ENCODE results near the gene CDH26.

CDH26 gene

DNA sequence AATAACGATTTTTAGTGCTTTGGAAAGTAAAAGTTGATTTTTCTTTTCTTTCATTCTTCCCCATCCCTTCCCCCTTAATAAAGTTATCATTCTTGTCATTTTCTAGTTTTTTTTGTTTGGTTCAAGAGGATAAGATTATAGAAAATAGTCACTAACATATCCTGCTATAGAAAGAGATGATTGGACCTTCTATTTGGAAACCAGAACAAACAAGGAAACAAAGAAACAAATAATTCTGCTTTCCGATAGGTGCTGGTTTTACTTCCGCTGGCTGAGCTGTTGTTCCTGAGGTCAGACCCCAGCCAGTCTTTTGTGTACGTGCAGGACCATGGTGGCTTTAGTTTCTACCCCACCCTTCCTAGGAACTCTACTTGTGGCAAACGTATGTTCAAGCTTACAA lies at the start of gene CDH26:
TSS of gene CDH26 (plus strand) at position 301 of the 400 bp plus-strand sequence. CDS start 304 bp downstream, outside the sequence.
- POLR2A ChIA-PET: no interaction called here
- TF ChIP-seq, protein P1, sequence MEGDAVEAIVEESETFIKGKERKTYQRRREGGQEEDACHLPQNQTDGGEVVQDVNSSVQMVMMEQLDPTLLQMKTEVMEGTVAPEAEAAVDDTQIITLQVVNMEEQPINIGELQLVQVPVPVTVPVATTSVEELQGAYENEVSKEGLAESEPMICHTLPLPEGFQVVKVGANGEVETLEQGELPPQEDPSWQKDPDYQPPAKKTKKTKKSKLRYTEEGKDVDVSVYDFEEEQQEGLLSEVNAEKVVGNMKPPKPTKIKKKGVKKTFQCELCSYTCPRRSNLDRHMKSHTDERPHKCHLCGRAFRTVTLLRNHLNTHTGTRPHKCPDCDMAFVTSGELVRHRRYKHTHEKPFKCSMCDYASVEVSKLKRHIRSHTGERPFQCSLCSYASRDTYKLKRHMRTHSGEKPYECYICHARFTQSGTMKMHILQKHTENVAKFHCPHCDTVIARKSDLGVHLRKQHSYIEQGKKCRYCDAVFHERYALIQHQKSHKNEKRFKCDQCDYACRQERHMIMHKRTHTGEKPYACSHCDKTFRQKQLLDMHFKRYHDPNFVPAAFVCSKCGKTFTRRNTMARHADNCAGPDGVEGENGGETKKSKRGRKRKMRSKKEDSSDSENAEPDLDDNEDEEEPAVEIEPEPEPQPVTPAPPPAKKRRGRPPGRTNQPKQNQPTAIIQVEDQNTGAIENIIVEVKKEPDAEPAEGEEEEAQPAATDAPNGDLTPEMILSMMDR (IDR thresholded peaks at IDR 0.05; ENCODE audit: control extremely low read depth, extremely low read depth, low read depth, missing control alignments): no peak
- CTCF ChIA-PET: interaction anchor here (1.1 to 4.0 kb wide), 2 partner anchors 8 to 10 kb away, joined by 4 to 12 read pairs; no protein-coding TSS in a partner anchor
- DNase-seq (ENCODE audit: extremely low spot score): no peak

DNA sequence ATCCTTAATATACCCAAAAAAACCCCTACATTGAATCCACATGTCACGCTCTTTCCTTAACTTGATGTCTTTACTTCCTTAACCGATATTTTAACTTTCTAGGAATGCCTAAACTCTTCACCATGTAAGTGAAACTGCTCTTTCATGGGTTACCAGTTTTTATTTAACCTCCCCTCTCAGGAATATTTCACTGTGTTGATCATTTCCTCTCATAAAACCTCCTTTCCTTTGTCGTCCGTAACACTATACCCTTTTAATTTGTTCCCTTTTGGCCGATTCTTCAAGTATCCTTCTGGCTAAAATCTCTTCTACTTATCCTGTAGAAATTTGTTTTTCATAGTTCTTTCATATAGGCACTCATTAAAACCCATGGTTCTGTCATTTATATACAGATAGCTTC lies 49.4 kb upstream of the CDH26 start:
- DNase-seq (ENCODE audit: extremely low spot score): no peak
- TF ChIP-seq, protein P1 (IDR thresholded peaks at IDR 0.05; ENCODE audit: control extremely low read depth, extremely low read depth, low read depth, missing control alignments): no peak
- POLR2A ChIA-PET: no interaction called here
- CTCF ChIA-PET: interaction anchor here (1.0 kb wide), 1 partner anchor 13 kb away, joined by 3 read pairs; no protein-coding TSS in a partner anchor

DNA sequence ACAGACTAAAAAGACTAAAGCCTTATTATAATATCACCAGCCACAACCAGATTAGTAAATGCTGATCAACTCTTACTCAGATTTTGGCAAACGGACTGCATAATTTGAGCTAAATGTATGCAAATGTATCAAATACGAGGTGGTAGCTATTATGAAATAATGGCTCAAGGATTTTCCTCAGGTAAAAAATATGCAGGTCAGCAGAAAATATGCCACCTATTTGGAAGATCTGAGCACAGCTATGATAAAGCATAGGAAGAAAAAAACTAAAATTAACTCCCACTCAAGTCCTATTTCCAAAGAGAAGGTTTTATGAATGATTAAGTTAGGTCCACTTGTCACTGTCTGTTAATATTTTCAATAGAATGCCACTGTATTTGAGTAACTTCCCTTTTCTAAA lies 47.2 kb upstream of the CDH26 start:
- TF ChIP-seq, protein P1 (IDR thresholded peaks at IDR 0.05; ENCODE audit: control extremely low read depth, extremely low read depth, low read depth, missing control alignments): no peak
- CTCF ChIA-PET: interaction anchor here (1.1 to 1.9 kb wide), 3 partner anchors 10 to 75 kb away, joined by 3 to 9 read pairs (median 4); partner anchors contain the start of gene SYCP2
- no peak for DNase-seq (ENCODE audit: extremely low spot score)
- POLR2A ChIA-PET: no interaction called here

DNA sequence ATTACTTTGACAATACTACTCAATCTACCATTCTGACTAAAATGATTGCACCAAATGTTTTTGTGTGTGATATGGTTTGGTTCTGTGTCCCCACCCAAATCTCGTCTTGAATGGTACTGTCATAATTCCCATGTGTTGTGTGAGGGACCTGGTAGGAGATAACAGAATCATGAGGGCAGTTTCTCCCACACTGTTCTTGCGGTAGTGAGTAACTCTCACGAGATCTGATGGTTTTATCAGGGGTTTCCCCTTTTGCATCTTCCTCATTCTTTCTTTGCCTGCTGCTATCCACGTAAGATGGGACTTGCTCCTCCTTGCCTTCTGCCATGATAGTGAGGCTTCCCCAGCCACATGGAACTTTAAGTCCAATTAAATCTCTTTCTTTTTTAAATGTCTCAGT lies 45.6 kb upstream of the CDH26 start:
- TF ChIP-seq, protein P1 (IDR thresholded peaks at IDR 0.05; ENCODE audit: control extremely low read depth, extremely low read depth, low read depth, missing control alignments): no peak
- no peak for DNase-seq (ENCODE audit: extremely low spot score)
- ChIA-PET POLR2A (no interaction called here), CTCF (interaction anchor here (1.3 to 2.4 kb wide), 3 partner anchors 15 to 27 kb away, joined by 4 to 7 read pairs (median 4); partner anchors contain the start of genes FAM217B, PPP1R3D and SYCP2)

DNA sequence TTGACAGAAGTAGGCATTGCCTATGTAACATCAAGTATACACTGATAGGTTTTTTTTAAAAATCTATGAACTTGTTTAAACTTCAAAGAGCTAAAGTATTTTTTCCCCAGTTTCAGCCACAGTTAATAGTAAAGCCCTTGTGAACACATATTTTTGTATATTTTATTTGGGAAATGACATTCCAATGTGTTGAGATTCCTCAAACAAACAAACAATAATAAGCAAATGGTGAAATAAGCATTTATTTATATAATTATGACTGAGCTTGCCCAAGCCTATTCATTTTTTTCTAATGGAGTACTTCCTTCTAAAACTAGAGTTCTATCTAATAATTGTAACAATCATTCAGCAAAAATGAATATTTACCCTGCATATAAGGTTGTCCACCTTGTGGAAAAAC lies 37.3 kb upstream of the CDH26 start:
- DNase-seq (ENCODE audit: extremely low spot score): no peak
- CTCF ChIA-PET: interaction anchor here (0.9 kb wide), 1 partner anchor 13 kb away, joined by 4 read pairs; the partner anchor contains the start of gene SYCP2
- TF ChIP-seq, protein P1 (IDR thresholded peaks at IDR 0.05; ENCODE audit: control extremely low read depth, extremely low read depth, low read depth, missing control alignments): no peak
- POLR2A ChIA-PET: no interaction called here

DNA sequence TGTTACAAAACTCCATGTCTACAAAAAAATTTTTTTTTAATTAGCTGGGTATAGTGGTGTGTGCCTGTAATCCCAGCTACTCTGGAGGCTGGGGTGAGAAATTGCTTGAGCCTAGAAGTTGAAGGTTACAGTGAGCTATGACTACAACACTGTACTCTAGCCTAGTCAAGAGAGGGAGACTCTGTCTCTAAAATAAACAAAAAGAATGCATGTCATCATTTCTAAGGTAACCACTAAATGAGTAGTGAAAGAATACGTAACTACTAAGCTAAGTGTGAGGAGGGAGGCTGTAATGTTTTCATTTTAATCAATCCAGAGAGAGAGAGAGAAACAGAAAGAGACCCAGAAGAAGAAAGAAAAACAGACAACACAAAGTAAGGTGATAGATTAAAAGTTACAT lies 34.7 kb upstream of the CDH26 start:
- TF ChIP-seq, protein P1 (IDR thresholded peaks at IDR 0.05; ENCODE audit: control extremely low read depth, extremely low read depth, low read depth, missing control alignments): no peak
- ChIA-PET CTCF (interaction anchor here (1.1 to 2.4 kb wide), 3 partner anchors 11 to 17 kb away, joined by 3 to 9 read pairs (median 8); partner anchors contain the start of genes FAM217B and PPP1R3D), POLR2A (no interaction called here)
- DNase-seq (ENCODE audit: extremely low spot score): no peak
